Panc1 (cell line): Measurements from ENCODE around the gene TSNAX.

ENCODE experiments used
- CTCF ChIP-seq: fragments of 450-650 bp; IDR thresholded peaks from 2 replicates; pipeline ENCODE4 v1.5.1; 2017; ENCODE audit warnings: mild to moderate bottlenecking
- POLR2AphosphoS5 ChIP-seq: IDR thresholded peaks from 2 replicates; pipeline ENCODE4 v1.6.1; 2012; ENCODE audit warnings: mild to moderate bottlenecking, low read depth, low read length, moderate library complexity
- REST ChIP-seq, 2 experiments: IDR thresholded peaks; 2 replicates each; pipeline ENCODE4 v1.6.1; 2011 to 2012; ENCODE audit warnings: low read depth in 2 of 2, control low read depth in 1 of 2, low read length in 1 of 2, mild to moderate bottlenecking in 1 of 2, moderate library complexity in 1 of 2; ENCODE audit not compliant: insufficient read depth in 1 of 2
- SIN3A ChIP-seq: IDR thresholded peaks from 2 replicates; pipeline ENCODE4 v1.6.1; 2012; ENCODE audit warnings: low read depth, mild to moderate bottlenecking, low read length, moderate library complexity, borderline replicate concordance; ENCODE audit not compliant: insufficient read depth
- TCF7L2 ChIP-seq: IDR thresholded peaks from 2 replicates; pipeline ENCODE4 v1.6.1; 2011; ENCODE audit warnings: mild to moderate bottlenecking, low read depth, low read length, inconsistent platforms

DNA sequence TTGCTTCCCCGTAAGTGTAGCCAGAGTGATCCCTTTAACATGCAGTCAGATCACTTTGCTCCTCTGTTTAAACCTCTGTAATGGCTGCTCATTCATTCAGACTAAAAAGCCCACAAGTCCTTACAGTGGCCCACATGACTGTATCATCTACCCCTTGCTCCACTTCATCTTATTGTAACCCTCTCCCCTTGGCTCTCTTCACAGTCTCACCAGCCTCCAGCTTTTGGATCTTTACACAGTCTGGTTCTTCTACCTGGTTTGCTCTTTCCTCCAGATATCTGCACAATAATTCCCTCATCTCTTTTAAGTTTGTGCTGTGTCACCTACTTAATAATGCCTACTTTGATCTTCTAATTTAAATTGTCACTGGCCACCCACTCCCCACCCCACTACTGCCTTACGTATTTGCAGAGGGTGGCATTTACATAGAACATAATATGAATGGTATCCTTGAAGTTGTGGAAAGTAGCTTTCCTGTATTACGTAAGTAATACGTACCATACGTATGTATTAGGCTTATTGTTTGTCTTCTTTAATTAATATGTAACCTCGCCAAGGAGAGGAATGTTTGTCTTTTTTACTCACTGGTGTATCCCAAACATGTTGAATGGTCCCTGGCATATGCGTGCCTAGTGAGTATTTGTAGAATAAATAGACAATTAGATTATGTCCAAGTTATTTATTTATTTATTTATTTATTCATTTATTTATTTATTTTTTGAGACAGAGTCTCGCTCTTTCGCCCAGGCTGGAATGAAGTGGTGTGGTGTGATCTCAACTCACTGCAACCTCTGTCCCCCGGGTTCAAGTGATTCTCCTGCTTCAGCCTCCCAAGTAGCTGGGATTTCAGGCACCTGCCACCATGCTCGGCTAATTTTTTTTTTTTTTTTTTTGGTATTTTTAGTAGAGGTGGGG lies 48.6 kb downstream of the TSNAX start:
- TF ChIP-seq CTCF, result no peak
- TF ChIP-seq TCF7L2, result no peak
- TF ChIP-seq POLR2AphosphoS5, result no peak
- TF ChIP-seq SIN3A, result no peak
- TF ChIP-seq REST (IDR thresholded peaks at IDR 0.05; ENCODE audit: insufficient read depth in 1 of 2, low read depth in 2 of 2, low read length in 1 of 2), result no peak
